ENCODE measurements around the gene CPOX. TPM values are rescaled to one million over a fixed set of nuclear protein-coding genes. Genes with fewer than 3 reads are reported as not detected.

CPOX gene
- total RNA-seq, 6 experiments from 2014 or later = 18.0 to 27.6 (median 19.6) TPM

DNA sequence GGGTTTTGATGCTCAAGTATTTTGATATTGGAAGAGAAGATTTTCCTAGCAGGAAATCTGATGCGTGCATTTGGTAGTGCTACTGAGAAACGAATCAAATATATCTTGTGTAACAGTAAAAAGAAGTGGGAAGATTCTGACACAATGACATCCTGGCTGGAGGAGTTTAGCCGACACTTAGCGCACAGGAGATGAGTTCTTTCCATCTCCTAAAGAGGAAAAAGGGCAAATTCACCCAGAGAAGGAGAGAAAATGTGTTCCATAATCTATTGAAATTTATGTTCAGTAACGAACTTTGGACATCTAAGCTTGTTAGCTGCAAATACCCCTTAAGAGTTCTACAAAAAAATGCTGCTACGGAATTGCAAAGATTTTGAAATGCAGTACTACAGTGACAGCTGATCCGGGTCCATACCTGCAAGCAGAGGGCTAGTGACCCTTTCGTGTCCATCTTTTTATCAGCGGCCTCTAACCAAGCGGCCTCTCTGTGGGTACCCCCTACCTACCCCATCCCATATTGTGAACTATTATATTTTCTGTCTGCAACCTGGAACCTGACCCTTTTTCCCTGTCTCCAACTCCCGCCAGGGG is 971 bp downstream of the CPOX start:
- H3K36me3 Mint-ChIP-seq (ENCODE audit: low read depth) = no peaks in the 10 kb centered on the region
- no peaks in the 10 kb centered on the region for H3K9me3 Mint-ChIP-seq
- peaks cover 2% of the 10 kb centered on the region; the same call in 1 of the 2 replicates for H3K27me3 Mint-ChIP-seq (ENCODE audit: insufficient read depth)
- peaks cover 46% of the 10 kb centered on the region for H3K4me1 Mint-ChIP-seq (ENCODE audit: low read depth)
- TF ChIP-seq, protein P1, sequence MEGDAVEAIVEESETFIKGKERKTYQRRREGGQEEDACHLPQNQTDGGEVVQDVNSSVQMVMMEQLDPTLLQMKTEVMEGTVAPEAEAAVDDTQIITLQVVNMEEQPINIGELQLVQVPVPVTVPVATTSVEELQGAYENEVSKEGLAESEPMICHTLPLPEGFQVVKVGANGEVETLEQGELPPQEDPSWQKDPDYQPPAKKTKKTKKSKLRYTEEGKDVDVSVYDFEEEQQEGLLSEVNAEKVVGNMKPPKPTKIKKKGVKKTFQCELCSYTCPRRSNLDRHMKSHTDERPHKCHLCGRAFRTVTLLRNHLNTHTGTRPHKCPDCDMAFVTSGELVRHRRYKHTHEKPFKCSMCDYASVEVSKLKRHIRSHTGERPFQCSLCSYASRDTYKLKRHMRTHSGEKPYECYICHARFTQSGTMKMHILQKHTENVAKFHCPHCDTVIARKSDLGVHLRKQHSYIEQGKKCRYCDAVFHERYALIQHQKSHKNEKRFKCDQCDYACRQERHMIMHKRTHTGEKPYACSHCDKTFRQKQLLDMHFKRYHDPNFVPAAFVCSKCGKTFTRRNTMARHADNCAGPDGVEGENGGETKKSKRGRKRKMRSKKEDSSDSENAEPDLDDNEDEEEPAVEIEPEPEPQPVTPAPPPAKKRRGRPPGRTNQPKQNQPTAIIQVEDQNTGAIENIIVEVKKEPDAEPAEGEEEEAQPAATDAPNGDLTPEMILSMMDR (IDR thresholded peaks at IDR 0.05) = no peak
- no peak for DNase-seq
- peak overlapping the region; percentile 94 for H3K4me3 Mint-ChIP-seq
- H3K27ac Mint-ChIP-seq = no peak overlapping the region

GRCh38 chr3:98589331-98590036 is 3.9 kb downstream of the CPOX start:
- Mint-ChIP-seq H3K4me1 (ENCODE audit: low read depth) (peaks cover 60% of the 10 kb centered on the region), H3K4me3 (no peak overlapping the region), H3K27ac (no peak overlapping the region), H3K36me3 (ENCODE audit: low read depth) (peaks cover 10% of the 10 kb centered on the region), H3K27me3 (ENCODE audit: insufficient read depth) (no peaks in the 10 kb centered on the region), H3K9me3 (no peaks in the 10 kb centered on the region)
- no peak for DNase-seq
- TF ChIP-seq, protein P1 (IDR thresholded peaks at IDR 0.05) = no peak

DNA sequence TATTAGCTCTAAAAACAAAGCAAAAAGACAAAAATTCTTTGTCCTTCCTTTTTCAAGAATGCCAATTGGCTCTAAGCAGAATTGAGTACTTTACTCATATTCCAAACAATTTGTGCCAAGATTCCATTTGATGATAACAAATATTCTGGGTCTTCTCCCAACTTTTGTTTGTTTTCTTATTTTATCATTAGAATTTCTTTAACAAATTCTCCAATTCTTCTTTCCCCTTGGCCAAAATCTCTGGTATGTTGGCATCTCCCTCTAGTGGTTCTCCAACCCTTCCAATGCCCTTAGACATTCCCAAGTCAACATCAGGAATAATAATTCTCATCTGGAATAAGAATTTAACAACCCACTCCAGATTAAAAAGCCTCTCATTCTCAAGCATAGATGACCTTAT is 5.3 kb downstream of the CPOX start:
- no peaks in the 10 kb centered on the region for H3K27me3 Mint-ChIP-seq (ENCODE audit: insufficient read depth)
- H3K36me3 Mint-ChIP-seq (ENCODE audit: low read depth) = peaks cover 14% of the 10 kb centered on the region
- no peaks in the 10 kb centered on the region for H3K9me3 Mint-ChIP-seq
- no peak overlapping the region; the same call in 1 of the 2 replicates for H3K4me3 Mint-ChIP-seq
- no peak for DNase-seq
- TF ChIP-seq, protein P1 (IDR thresholded peaks at IDR 0.05) = peak; percentile 72
- H3K4me1 Mint-ChIP-seq (ENCODE audit: low read depth) = peaks cover 54% of the 10 kb centered on the region
- no peak overlapping the region for H3K27ac Mint-ChIP-seq

DNA sequence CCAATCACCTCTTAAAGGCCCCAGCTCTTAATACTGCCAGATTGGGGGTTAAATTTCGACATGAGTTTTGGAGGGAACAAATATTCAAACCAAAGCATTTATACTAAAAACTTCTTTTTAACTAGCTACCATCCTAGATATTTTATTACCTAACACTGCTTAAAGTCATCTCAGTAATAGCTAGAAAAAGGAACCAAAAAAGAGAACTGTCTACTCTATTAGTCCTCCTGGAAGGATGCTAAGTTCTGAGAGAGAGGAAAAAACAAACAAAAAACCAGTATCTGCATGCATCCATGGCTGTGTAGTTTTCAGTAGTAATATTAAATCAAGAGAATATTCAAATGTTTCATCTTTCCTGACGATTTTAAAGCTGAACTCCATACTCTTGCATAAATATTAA is 5.8 kb downstream of the CPOX start:
- Mint-ChIP-seq H3K27me3 (ENCODE audit: insufficient read depth) (no peaks in the 10 kb centered on the region), H3K36me3 (ENCODE audit: low read depth) (peaks cover 14% of the 10 kb centered on the region), H3K9me3 (no peaks in the 10 kb centered on the region), H3K4me3 (no peak overlapping the region; the same call in 1 of the 2 replicates), H3K27ac (no peak overlapping the region), H3K4me1 (ENCODE audit: low read depth) (peaks cover 50% of the 10 kb centered on the region)
- TF ChIP-seq, protein P1 (IDR thresholded peaks at IDR 0.05) = no peak
- DNase-seq = no peak

- H3K27ac Mint-ChIP-seq = no peak overlapping the region
- peaks cover 20% of the 10 kb centered on the region for H3K36me3 Mint-ChIP-seq (ENCODE audit: low read depth)
- peaks cover 30% of the 10 kb centered on the region for H3K4me1 Mint-ChIP-seq (ENCODE audit: low read depth)
- no peak overlapping the region for H3K4me3 Mint-ChIP-seq
- no peaks in the 10 kb centered on the region for H3K9me3 Mint-ChIP-seq
- H3K27me3 Mint-ChIP-seq (ENCODE audit: insufficient read depth) = no peaks in the 10 kb centered on the region
- DNase-seq = no peak
- TF ChIP-seq, protein P1 (IDR thresholded peaks at IDR 0.05) = no peak
Measured at GRCh38 chr3:98584547-98584946, 8.9 kb downstream of the CPOX start.

Measured in HFFc6 (cell line).